Measurements from ENCODE around the gene WDR31.

- TF ChIP-seq, protein P1, sequence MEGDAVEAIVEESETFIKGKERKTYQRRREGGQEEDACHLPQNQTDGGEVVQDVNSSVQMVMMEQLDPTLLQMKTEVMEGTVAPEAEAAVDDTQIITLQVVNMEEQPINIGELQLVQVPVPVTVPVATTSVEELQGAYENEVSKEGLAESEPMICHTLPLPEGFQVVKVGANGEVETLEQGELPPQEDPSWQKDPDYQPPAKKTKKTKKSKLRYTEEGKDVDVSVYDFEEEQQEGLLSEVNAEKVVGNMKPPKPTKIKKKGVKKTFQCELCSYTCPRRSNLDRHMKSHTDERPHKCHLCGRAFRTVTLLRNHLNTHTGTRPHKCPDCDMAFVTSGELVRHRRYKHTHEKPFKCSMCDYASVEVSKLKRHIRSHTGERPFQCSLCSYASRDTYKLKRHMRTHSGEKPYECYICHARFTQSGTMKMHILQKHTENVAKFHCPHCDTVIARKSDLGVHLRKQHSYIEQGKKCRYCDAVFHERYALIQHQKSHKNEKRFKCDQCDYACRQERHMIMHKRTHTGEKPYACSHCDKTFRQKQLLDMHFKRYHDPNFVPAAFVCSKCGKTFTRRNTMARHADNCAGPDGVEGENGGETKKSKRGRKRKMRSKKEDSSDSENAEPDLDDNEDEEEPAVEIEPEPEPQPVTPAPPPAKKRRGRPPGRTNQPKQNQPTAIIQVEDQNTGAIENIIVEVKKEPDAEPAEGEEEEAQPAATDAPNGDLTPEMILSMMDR (optimal IDR thresholded peaks at IDR 0.05 in 1 of 3, IDR thresholded peaks at IDR 0.05 in 1 of 3, conservative IDR thresholded peaks at IDR 0.05 in 1 of 3; ENCODE audit: extremely low read depth in 1 of 3, insufficient read depth in 2 of 3, low read length in 3 of 3), result no peak
- TF ChIP-seq EZH2 (IDR thresholded peaks at IDR 0.05; ENCODE audit: low read length), result no peak
Measured at GRCh38 chr9:113337714-113338113, 2.4 kb downstream of the WDR31 start.

All from keratinocyte (primary cell).